WTC11 (cell line): ENCODE results near the gene OR2W3. TPM values are rescaled to one million over a fixed set of nuclear protein-coding genes. Genes with fewer than 3 reads are reported as not detected.

Experiments
- ATAC-seq: fragments of 200-7000 bp; cut with Tn5 transposase; 2 replicates; pipeline ENCODE4 v1.10.0; 2021; ENCODE audit warnings: mild to moderate bottlenecking, moderate library complexity
- CTCF ChIA-PET: fragments of 300-600 bp; sonication (Branson Sonifier 250); formaldehyde crosslinking; loops from one replicate; lab custom pipeline; 2021; ENCODE audit warnings: antibody characterized with exemption; lab: Charles Lee
- POLR2A ChIA-PET: fragments of 350-600 bp; sonication (Branson Sonifier 250); formaldehyde crosslinking; loops from one replicate; lab custom pipeline; 2021; ENCODE audit warnings: antibody characterized with exemption; lab: Charles Lee
- DNase-seq: peaks from one replicate; pipeline ENCODE4 v3.0.0; 2021; ENCODE audit warnings: low spot score
- H3K27ac Mint-ChIP-seq: 2 replicates; pipeline ENCODE4 v1.8.0; 2021; ENCODE audit warnings: mixed read lengths
- H3K27me3 Mint-ChIP-seq: 2 replicates; pipeline ENCODE4 v1.8.0; 2021; ENCODE audit warnings: low read depth, mild to moderate bottlenecking, moderate library complexity, mixed read lengths
- H3K36me3 Mint-ChIP-seq: 2 replicates; pipeline ENCODE4 v1.8.0; 2021; ENCODE audit warnings: mixed read lengths
- H3K4me1 Mint-ChIP-seq: 2 replicates; pipeline ENCODE4 v1.8.0; 2022; ENCODE audit warnings: mixed read lengths
- H3K4me3 Mint-ChIP-seq: 2 replicates; pipeline ENCODE4 v1.8.0; 2021; ENCODE audit warnings: mild to moderate bottlenecking, moderate library complexity, mixed read lengths
- H3K9me3 Mint-ChIP-seq: 2 replicates; pipeline ENCODE4 v1.8.0; 2021; ENCODE audit warnings: mixed read lengths
- CREB1 ChIP-seq: sonication (generic); formaldehyde crosslinking; IDR thresholded peaks from 2 replicates; pipeline ENCODE4 v1.8.0; 2023; ENCODE audit warnings: mild to moderate bottlenecking, missing genetic modification reagents
- CREM ChIP-seq: sonication (generic); formaldehyde crosslinking; IDR thresholded peaks from 2 replicates; pipeline ENCODE4 v1.8.1; 2022; ENCODE audit warnings: mild to moderate bottlenecking, missing genetic modification reagents, moderate library complexity
- E2F4 ChIP-seq: sonication (generic); formaldehyde crosslinking; IDR thresholded peaks from 2 replicates; pipeline ENCODE4 v1.8.1; 2022; ENCODE audit warnings: low read depth, mild to moderate bottlenecking, moderate library complexity, missing genetic modification reagents, borderline replicate concordance
- FOXP1 ChIP-seq: sonication (generic); formaldehyde crosslinking; IDR thresholded peaks from 2 replicates; pipeline ENCODE4 v1.8.0; 2022; ENCODE audit warnings: missing genetic modification reagents, mild to moderate bottlenecking, moderate library complexity, borderline replicate concordance
- GRHL2 ChIP-seq: fragments of 250-450 bp; sonication (Bioruptor Pico); IDR thresholded peaks from 2 replicates; pipeline ENCODE4 v1.8.0; 2022; ENCODE audit warnings: mild to moderate bottlenecking, moderate library complexity; ENCODE audit not compliant: insufficient replicate concordance, severe bottlenecking
- HMGXB4 ChIP-seq: sonication (generic); formaldehyde crosslinking; IDR thresholded peaks from 2 replicates; pipeline ENCODE4 v1.8.1; 2023; ENCODE audit warnings: mild to moderate bottlenecking, moderate library complexity, missing genetic modification reagents
- NFE2L1 ChIP-seq: sonication (generic); formaldehyde crosslinking; IDR thresholded peaks from 2 replicates; pipeline ENCODE4 v1.8.1; 2023; ENCODE audit warnings: missing genetic modification reagents
- NR1H2 ChIP-seq: sonication (generic); formaldehyde crosslinking; IDR thresholded peaks from 2 replicates; pipeline ENCODE4 v1.9.0; 2021; ENCODE audit warnings: mild to moderate bottlenecking, moderate library complexity, missing genetic modification reagents
- NR3C1 ChIP-seq: sonication (generic); formaldehyde crosslinking; conservative IDR thresholded peaks from 2 replicates; pipeline ENCODE4 v1.8.1; 2023; ENCODE audit warnings: low read depth, mild to moderate bottlenecking, missing genetic modification reagents
- RORB ChIP-seq: fragments of 250-450 bp; sonication (Bioruptor Pico); IDR thresholded peaks from 2 replicates; pipeline ENCODE4 v1.9.0; 2021; ENCODE audit warnings: mild to moderate bottlenecking
- SOX15 ChIP-seq: fragments of 250-450 bp; sonication (Bioruptor Pico); IDR thresholded peaks from 2 replicates; pipeline ENCODE4 v1.9.0; 2021; ENCODE audit warnings: mild to moderate bottlenecking
- TEAD1 ChIP-seq: sonication (generic); formaldehyde crosslinking; IDR thresholded peaks from 2 replicates; pipeline ENCODE4 v1.8.0; 2022; ENCODE audit warnings: mild to moderate bottlenecking, missing genetic modification reagents
- TP53 ChIP-seq: sonication (generic); formaldehyde crosslinking; IDR thresholded peaks from 2 replicates; pipeline ENCODE4 v1.8.1; 2023; ENCODE audit warnings: mild to moderate bottlenecking, missing genetic modification reagents
- ZNF138 ChIP-seq: sonication (generic); formaldehyde crosslinking; conservative IDR thresholded peaks from 2 replicates; pipeline ENCODE4 v1.8.1; 2022; ENCODE audit warnings: mild to moderate bottlenecking, moderate library complexity, missing genetic modification reagents
- ZNF232 ChIP-seq: sonication (generic); formaldehyde crosslinking; IDR thresholded peaks from 2 replicates; pipeline ENCODE4 v1.8.0; 2022; ENCODE audit warnings: mild to moderate bottlenecking, missing genetic modification reagents
- ZNF425 ChIP-seq: fragments of 250-450 bp; sonication (Bioruptor Pico); conservative IDR thresholded peaks from 2 replicates; pipeline ENCODE4 v1.9.0; 2021; ENCODE audit warnings: mild to moderate bottlenecking
- total RNA-seq: library from RNA; stranded (reverse); gene quantifications from 3 replicates; pipeline ENCODE4 v1.2.3, GENCODE V29; 2021
- TF ChIP-seq, protein P1 (sequence below): sonication (generic); formaldehyde crosslinking; IDR thresholded peaks from 2 replicates; pipeline ENCODE4 v1.8.1; 2023; ENCODE audit warnings: mild to moderate bottlenecking, missing genetic modification reagents, moderate library complexity
- TF ChIP-seq, protein P2 (sequence below): sonication (generic); formaldehyde crosslinking; IDR thresholded peaks from 2 replicates; pipeline ENCODE4 v1.8.0; 2023; ENCODE audit warnings: mild to moderate bottlenecking, missing genetic modification reagents
- TF ChIP-seq, protein P3 (sequence below): sonication (generic); formaldehyde crosslinking; IDR thresholded peaks from 2 replicates; pipeline ENCODE4 v1.8.0; 2022; ENCODE audit warnings: mild to moderate bottlenecking, missing genetic modification reagents
- TF ChIP-seq, protein P4 (sequence below): sonication (generic); formaldehyde crosslinking; IDR thresholded peaks from 2 replicates; pipeline ENCODE4 v1.8.1; 2023; ENCODE audit warnings: mild to moderate bottlenecking, missing genetic modification reagents, borderline replicate concordance

Gene OR2W3
- total RNA-seq, 1 experiment from 2014 or later: 0.17 TPM

DNA sequence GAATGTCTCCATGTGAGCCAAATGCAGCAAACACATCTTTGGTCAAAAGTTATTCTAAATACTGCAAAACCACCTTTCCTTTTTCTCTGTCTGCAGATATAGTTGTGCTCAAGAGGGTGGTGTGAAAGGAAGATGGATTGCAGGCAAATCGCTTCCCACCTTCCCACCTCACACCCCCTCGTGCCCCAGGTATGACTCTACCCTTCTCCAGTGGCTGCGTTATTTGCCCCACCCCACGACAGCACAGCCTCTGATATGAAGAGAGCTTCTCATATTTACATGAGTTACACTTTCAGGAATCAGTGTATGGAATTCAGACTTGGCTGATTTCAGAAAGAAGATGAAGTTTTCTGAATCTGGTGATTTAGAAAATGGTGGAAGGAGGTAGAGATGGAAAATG, 32.6 kb upstream of the OR2W3 start:
- peaks cover 18% of the 10 kb centered on the region for H3K36me3 Mint-ChIP-seq
- ATAC-seq: no peak

DNA sequence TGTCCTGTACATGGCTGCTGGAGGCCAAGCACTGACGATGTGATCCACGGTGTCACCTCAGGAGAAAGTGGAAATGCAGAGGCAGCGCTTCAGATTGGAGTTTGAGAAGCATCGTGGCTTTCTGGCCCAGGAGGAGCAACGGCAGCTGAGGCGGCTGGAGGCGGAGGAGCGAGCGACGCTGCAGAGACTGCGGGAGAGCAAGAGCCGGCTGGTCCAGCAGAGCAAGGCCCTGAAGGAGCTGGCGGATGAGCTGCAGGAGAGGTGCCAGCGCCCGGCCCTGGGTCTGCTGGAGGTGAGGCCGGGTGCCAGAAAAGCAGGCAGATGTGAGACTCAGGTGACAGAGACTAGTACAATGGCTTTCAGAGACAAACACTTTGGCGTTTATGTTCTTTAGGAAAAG, 30.7 kb upstream of the OR2W3 start:
- H3K36me3 Mint-ChIP-seq: peaks cover 25% of the 10 kb centered on the region
- ATAC-seq (no peak), DNase-seq (no peak)
- no peak overlapping the region for H3K27ac Mint-ChIP-seq
- CTCF ChIA-PET: no interaction called here
- POLR2A ChIA-PET: no interaction called here
- H3K4me1 Mint-ChIP-seq: no peaks in the 10 kb centered on the region
- H3K9me3 Mint-ChIP-seq: peaks cover 38% of the 10 kb centered on the region
- H3K27me3 Mint-ChIP-seq: no peaks in the 10 kb centered on the region
- H3K4me3 Mint-ChIP-seq: no peak overlapping the region
- TF ChIP-seq RORB (CRISPR knock-in tag) (no peak), TEAD1 (CRISPR knock-in tag) (no peak), E2F4 (CRISPR knock-in tag) (no peak), GRHL2 (CRISPR knock-in tag) (no peak), ZNF425 (CRISPR knock-in tag) (no peak), NFE2L1 (CRISPR knock-in tag) (no peak), FOXP1 (CRISPR knock-in tag) (no peak)

More for the DNA sequence above, 32.6 kb upstream of the OR2W3 start:
- ChIA-PET CTCF (no interaction called here), POLR2A (no interaction called here)
- Mint-ChIP-seq H3K4me1 (peaks cover 5% of the 10 kb centered on the region; the same call in 1 of the 2 replicates), H3K27ac (no peak overlapping the region), H3K4me3 (no peak overlapping the region), H3K9me3 (peaks cover 25% of the 10 kb centered on the region), H3K27me3 (peaks cover 6% of the 10 kb centered on the region)
- DNase-seq: no peak
- TF ChIP-seq SOX15 (CRISPR knock-in tag) (no peak), NFE2L1 (CRISPR knock-in tag) (no peak), HMGXB4 (CRISPR knock-in tag) (no peak), TP53 (CRISPR knock-in tag) (no peak), ZNF232 (CRISPR knock-in tag) (no peak), ZNF138 (CRISPR knock-in tag) (no peak), CREM (CRISPR knock-in tag) (no peak), FOXP1 (CRISPR knock-in tag) (no peak), NR3C1 (no peak), NR1H2 (CRISPR knock-in tag) (no peak), CREB1 (CRISPR knock-in tag) (no peak)
- TF ChIP-seq, protein P1, sequence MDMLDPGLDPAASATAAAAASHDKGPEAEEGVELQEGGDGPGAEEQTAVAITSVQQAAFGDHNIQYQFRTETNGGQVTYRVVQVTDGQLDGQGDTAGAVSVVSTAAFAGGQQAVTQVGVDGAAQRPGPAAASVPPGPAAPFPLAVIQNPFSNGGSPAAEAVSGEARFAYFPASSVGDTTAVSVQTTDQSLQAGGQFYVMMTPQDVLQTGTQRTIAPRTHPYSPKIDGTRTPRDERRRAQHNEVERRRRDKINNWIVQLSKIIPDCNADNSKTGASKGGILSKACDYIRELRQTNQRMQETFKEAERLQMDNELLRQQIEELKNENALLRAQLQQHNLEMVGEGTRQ: no peak
- TF ChIP-seq, protein P2, sequence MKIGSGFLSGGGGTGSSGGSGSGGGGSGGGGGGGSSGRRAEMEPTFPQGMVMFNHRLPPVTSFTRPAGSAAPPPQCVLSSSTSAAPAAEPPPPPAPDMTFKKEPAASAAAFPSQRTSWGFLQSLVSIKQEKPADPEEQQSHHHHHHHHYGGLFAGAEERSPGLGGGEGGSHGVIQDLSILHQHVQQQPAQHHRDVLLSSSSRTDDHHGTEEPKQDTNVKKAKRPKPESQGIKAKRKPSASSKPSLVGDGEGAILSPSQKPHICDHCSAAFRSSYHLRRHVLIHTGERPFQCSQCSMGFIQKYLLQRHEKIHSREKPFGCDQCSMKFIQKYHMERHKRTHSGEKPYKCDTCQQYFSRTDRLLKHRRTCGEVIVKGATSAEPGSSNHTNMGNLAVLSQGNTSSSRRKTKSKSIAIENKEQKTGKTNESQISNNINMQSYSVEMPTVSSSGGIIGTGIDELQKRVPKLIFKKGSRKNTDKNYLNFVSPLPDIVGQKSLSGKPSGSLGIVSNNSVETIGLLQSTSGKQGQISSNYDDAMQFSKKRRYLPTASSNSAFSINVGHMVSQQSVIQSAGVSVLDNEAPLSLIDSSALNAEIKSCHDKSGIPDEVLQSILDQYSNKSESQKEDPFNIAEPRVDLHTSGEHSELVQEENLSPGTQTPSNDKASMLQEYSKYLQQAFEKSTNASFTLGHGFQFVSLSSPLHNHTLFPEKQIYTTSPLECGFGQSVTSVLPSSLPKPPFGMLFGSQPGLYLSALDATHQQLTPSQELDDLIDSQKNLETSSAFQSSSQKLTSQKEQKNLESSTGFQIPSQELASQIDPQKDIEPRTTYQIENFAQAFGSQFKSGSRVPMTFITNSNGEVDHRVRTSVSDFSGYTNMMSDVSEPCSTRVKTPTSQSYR: no peak
- TF ChIP-seq, protein P3, sequence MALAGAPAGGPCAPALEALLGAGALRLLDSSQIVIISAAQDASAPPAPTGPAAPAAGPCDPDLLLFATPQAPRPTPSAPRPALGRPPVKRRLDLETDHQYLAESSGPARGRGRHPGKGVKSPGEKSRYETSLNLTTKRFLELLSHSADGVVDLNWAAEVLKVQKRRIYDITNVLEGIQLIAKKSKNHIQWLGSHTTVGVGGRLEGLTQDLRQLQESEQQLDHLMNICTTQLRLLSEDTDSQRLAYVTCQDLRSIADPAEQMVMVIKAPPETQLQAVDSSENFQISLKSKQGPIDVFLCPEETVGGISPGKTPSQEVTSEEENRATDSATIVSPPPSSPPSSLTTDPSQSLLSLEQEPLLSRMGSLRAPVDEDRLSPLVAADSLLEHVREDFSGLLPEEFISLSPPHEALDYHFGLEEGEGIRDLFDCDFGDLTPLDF: no peak
- TF ChIP-seq, protein P4, sequence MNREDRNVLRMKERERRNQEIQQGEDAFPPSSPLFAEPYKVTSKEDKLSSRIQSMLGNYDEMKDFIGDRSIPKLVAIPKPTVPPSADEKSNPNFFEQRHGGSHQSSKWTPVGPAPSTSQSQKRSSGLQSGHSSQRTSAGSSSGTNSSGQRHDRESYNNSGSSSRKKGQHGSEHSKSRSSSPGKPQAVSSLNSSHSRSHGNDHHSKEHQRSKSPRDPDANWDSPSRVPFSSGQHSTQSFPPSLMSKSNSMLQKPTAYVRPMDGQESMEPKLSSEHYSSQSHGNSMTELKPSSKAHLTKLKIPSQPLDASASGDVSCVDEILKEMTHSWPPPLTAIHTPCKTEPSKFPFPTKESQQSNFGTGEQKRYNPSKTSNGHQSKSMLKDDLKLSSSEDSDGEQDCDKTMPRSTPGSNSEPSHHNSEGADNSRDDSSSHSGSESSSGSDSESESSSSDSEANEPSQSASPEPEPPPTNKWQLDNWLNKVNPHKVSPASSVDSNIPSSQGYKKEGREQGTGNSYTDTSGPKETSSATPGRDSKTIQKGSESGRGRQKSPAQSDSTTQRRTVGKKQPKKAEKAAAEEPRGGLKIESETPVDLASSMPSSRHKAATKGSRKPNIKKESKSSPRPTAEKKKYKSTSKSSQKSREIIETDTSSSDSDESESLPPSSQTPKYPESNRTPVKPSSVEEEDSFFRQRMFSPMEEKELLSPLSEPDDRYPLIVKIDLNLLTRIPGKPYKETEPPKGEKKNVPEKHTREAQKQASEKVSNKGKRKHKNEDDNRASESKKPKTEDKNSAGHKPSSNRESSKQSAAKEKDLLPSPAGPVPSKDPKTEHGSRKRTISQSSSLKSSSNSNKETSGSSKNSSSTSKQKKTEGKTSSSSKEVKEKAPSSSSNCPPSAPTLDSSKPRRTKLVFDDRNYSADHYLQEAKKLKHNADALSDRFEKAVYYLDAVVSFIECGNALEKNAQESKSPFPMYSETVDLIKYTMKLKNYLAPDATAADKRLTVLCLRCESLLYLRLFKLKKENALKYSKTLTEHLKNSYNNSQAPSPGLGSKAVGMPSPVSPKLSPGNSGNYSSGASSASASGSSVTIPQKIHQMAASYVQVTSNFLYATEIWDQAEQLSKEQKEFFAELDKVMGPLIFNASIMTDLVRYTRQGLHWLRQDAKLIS: no peak
